Activated gamma-delta T cell treated with Interleukin-2 at 50 U/mL for 16 hours (primary cell): ENCODE results near the gene CDC42BPA.
"Not testable (repeated sequence)": the region's sequence is repeated elsewhere in the genome, so short reads cannot be mapped to it uniquely, and the experiment has no call there.

Source experiments
- DNase-seq: peaks from one replicate; pipeline ENCODE4 v3.0.0-alpha.2; 2020

Gene CDC42BPA

DNA sequence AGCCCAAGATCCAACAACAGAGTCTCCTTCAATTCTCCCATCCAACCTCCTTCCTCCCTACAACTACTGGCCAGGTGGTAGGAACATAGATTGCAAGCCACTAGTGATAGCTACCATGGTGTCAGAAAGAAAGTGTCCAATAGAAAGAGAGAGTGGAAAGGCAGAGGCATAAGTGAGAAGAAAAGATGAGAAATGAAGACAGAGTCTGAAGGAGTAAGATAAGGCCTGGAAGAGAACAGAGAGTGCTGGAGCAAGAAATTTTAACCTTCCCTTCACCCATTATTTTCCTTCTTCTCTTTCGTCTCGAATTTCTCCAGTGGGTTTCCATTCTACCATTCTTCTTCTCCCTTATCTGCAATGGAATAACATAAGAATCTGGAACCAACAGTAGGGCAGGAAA, 57.9 kb downstream of the CDC42BPA start:
- no peak for DNase-seq

GRCh38 chr1:227257964-227258363, 60.3 kb downstream of the CDC42BPA start:
- no peak for DNase-seq

DNA sequence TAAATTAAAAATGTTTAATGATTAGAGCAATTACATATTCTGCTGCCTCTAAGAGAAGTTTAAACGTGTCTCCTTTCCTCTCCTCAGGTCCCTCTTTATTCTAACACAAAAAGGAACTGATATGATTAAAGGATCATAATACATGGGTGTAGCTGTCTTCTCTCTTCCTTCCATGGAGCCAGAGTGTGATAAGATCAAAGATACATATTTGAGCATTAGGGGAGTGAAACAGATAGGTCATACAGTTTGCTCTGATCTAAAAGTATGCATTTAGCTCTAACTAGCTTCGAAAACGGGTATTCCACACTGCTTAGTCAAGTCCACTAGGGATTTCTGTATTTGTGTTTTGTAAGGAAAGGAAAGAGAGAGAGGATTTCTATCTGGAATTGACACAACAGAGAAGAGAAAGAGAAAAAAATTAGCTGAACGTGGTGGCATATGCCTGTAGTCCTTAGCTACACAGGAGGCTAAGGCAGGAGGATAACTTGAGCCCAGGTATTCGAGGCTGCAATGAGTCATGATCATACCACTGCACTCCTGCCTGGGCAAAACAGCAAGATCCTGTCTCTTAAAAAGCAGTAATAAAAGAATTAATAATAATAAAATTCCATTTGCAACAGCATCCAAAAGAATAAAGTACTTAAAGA, 63.1 kb downstream of the CDC42BPA start:
- DNase-seq = no peak

- no peak for DNase-seq
Observed at GRCh38 chr1:227253065-227253464, 65.2 kb downstream of the CDC42BPA start.

GRCh38 chr1:227245613-227246320, 72.5 kb downstream of the CDC42BPA start:
- no peak for DNase-seq

DNA sequence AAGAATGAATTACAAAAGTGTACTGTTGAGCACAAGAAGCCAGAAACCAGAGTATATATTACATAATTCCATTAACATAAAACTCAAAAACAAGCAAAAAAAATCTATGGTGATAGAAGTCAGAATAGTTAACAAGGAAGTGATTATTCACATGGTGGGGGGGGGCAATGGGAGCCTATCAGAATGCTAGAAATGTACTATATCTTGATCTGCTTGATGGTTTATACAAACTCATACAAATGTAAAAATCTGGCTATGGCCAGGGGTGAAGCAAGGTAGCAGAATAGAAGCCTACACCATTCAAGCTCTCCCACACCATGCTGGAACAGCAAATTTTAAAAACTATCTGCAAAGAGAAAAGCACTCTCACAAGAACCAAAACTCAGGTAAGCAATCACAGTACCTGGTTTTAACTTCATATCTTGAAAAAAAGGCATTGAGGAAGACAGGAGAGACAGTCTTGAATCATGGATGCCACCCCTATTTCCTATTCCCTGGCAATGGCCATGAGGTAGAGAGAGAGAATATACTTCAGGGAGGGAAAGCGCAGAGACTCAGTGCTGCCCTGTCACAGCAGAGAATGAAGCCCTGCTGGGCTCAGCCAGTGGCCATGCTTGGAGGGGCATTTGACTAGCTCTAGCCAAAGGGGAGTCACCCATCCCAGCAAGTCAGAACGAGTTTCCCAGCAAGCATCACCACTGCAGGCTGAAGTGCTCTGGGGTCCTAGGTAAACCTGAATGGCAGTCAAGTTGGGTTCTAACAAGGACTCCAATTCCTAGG, 73.8 kb downstream of the CDC42BPA start:
- no peak for DNase-seq

GRCh38 chr1:227242811-227243682, 75.2 kb downstream of the CDC42BPA start:
- DNase-seq = no peak

GRCh38 chr1:227240983-227241382, 77.3 kb downstream of the CDC42BPA start:
- no peak for DNase-seq

DNA sequence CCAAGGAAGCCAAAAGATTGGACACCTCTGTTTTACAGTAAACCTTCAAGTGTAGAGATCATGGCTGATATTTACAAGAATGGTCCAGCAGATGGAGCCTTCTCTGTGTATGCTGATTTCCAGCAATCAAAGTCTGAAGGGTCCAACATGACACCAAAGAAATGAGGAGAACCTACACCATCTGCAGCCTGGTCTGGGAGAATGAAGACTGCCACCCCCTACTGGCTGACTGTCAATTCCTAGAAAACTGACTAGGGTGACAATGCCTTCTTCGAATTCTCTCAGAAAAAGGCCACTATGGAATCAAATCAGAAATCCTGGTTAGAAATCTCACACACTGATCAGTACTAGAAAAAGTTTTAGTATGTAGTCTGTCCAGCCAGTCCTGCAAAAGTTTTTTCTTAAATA, 83.3 kb downstream of the CDC42BPA start:
- DNase-seq = no peak

DNA sequence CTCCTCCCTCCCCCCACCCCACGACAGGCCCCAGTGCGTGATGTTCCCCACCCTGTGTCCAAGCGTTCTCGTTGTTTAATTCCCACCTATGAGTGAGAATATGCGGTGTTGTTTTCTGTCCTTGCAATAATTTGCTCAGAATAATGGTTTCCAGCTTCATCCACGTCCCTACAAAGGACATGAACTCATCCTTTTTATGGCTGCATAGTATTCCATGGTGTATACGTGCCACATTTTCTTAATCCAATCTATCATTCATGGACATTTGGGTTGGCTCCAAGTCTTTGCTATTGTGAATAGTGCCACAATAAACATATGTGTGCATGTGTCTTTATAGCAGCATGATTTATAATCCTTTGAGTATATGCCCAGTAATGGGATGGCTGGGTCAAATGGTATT, 87.2 kb downstream of the CDC42BPA start:
- DNase-seq = not testable (repeated sequence)

GRCh38 chr1:227228201-227228600, 90.1 kb downstream of the CDC42BPA start:
- no peak for DNase-seq

- DNase-seq = no peak
Observed at GRCh38 chr1:227227761-227228160, 90.5 kb downstream of the CDC42BPA start.

DNA sequence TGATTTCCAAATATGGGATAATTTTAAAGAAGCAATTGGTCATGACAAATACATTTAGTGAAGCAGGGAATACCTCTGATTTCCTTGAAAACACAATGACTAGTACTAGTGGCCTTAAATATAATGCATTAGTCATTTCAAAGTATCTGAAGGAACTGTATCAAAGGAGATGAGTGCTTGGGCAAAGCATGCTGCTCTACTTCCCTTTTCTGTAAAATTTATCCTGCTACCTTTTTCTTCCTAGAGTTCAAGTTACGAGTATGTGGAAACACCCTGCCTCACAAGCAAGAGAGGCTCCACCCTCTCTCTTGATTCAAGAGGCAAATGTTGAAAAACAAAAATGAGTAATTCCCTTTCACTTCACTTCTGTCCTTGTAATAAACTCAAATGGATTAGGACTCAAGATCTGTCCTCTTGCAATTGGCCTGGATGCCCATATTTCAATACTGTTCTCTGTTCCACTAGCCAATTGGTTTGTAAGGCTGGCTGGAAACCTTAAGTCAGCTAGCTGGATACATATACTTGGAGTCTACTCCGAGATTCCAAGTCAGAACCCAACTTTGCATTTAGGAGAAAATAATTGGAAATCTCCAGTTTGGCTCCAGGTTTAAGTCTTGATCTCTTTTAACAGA, 92.5 kb downstream of the CDC42BPA start:
- DNase-seq = no peak

DNA sequence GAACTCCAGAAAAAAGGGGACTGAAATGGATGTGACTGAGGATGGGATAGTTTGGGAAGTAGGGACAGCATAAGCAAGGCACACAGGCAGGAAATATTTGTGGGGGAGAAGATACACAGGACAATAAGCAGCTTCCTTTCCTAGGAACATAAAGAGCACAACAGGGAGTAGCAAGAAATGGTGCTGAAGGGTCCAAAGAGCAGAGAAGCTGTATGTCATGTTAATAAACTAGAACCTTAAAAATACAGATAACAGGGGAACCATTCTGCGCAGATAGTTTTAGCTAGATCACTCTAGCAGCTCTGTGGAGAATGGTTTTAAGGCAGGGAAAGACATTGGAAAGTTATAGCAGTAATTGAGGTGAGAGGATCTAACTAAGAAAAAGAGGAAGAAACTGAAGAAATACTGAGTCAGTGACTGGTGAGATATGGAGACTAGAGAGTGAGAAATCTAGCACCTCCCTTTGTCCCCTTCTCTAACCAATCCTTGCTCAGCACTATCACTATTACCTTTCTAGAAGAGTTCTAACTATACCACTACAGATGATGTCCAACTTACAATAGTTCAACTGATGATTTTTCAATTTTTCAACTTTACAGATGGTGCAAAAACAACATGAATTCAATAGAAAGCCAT, 95.0 kb downstream of the CDC42BPA start:
- no peak for DNase-seq

- DNase-seq = no peak
Observed at GRCh38 chr1:227219715-227220292, 98.5 kb downstream of the CDC42BPA start.

GRCh38 chr1:227218870-227219573, 99.3 kb downstream of the CDC42BPA start:
- DNase-seq = no peak

DNA sequence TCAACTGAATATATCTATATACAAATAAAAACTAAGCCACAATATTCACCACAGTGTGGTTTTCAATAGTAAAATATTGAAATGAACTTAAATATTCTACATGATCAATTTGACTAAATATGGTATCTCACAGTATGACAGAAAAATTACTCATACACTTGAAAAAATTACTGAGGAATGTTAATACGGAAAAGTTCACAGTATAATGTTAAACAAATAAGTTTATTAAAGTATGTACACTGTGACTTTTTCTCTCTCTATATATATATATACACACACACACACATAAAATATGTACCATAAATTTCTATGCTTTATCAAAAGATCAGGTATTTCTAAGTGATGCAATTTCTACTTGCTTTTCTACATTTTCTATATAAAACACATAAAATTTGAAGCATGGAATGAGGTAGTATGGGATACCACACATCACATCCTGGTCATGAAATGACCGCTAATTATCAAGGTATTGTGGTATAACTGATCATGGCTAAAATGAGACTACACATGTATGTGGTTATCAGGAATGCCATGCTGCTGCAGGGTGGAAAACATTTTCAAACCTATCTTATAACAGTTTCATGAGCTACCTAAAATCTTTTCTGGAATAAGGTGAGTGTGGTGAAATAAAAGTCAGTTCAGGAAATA, 102.3 kb downstream of the CDC42BPA start:
- DNase-seq = no peak

DNA sequence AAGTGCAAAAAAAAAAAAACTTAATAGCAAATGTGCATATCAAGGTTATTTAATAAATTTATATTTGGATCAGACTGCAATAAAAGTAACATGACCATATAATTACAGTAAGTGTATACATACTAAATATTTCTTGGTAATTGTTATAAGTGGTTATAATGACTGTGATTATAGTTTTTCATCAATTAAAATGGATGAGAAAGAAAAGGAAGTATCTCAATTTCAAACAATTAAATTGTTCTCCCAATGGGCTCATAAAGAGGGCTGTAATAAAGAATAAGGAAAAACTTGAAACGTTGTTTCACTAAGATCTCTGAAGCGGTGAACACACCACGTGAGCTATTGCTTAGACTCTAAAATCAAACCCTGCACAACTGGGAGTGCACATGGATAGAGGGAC, 104.1 kb downstream of the CDC42BPA start:
- no peak for DNase-seq

GRCh38 chr1:227213426-227213825, 104.9 kb downstream of the CDC42BPA start:
- no peak for DNase-seq

DNA sequence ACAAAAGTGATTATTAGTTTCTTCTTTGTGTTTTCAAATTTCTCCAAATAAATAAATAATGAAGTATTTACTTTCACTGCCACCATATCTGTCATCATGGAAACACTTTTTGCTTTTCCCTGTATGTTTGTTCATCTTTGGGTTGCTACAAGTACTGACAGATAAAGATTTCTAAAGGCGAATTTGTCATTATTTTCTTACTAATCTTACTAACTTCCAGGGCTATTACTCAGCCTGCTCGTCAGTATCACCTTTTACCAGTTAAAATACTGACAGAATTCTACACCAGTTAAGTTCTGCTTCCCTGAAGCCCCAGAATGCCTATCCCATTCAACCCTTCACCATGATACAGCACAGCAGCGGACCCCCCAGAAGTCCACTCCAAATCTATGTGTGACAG, 106.1 kb downstream of the CDC42BPA start:
- DNase-seq = no peak
